Measurements from ENCODE around the gene PCSK2.

- no peak for TF ChIP-seq POLR2A (IDR thresholded peaks at IDR 0.05; ENCODE audit: low read depth, low read length)
- TF ChIP-seq POLR2AphosphoS5 (IDR thresholded peaks at IDR 0.05; ENCODE audit: low read depth, low read length) = no peak
- no peak for TF ChIP-seq SPI1 (IDR thresholded peaks at IDR 0.05; ENCODE audit: low read depth, low read length)
Measured at GRCh38 chr20:17466641-17467040, 239.8 kb downstream of the PCSK2 start.

Measured in GM12891 (cell line).